Coronary artery (tissue), 2 donors: ENCODE measurements around the gene SMARCAL1.

ENCODE experiments used
- DNase-seq: peaks from one replicate; pipeline ENCODE4 v3.0.0-alpha.2; 2017; ENCODE audit warnings: low spot score
- H3K27ac ChIP-seq, 2 donors: fragments of 200-600 bp; sonication (generic); one replicate each; pipeline ENCODE4 v1.5.1; 2016 to 2019
- H3K4me3 ChIP-seq: fragments of 200-600 bp; sonication (generic); 2 replicates; pipeline ENCODE4 v1.5.1; 2016; ENCODE audit warnings: mild to moderate bottlenecking, moderate library complexity
- CTCF ChIP-seq: fragments of 200-600 bp; sonication (generic); IDR thresholded peaks from one replicate; pipeline ENCODE4 v1.5.1; 2019; ENCODE audit warnings: antibody characterized with exemption

Gene SMARCAL1

GRCh38 chr2:216426938-216427337, 14.7 kb downstream of the SMARCAL1 start:
- no peak for TF ChIP-seq CTCF
- no peak overlapping the region for H3K4me3 ChIP-seq
- DNase-seq = no peak
- H3K27ac ChIP-seq = no peak overlapping the region

GRCh38 chr2:216428618-216429350, 16.5 kb downstream of the SMARCAL1 start:
- TF ChIP-seq CTCF = no peak
- no peak overlapping the region for H3K27ac ChIP-seq
- DNase-seq = no peak
- H3K4me3 ChIP-seq = no peak overlapping the region

- H3K27ac ChIP-seq = no peak overlapping the region
Measured at GRCh38 chr2:216429428-216429827, 17.1 kb downstream of the SMARCAL1 start.

GRCh38 chr2:216430811-216431530, 18.7 kb downstream of the SMARCAL1 start:
- Histone ChIP-seq H3K4me3 (no peak overlapping the region), H3K27ac (no peak overlapping the region)
- no peak for TF ChIP-seq CTCF
- DNase-seq = no peak

More at GRCh38 chr2:216429428-216429827, 17.1 kb downstream of the SMARCAL1 start:
- TF ChIP-seq CTCF = no peak
- H3K4me3 ChIP-seq = no peak overlapping the region
- no peak for DNase-seq

- DNase-seq = no peak
- no peak for TF ChIP-seq CTCF
- Histone ChIP-seq H3K4me3 (no peak overlapping the region), H3K27ac (no peak overlapping the region)
Measured at GRCh38 chr2:216431531-216431856, 19.2 kb downstream of the SMARCAL1 start.

- Histone ChIP-seq H3K27ac (no peak overlapping the region), H3K4me3 (no peak overlapping the region)
- TF ChIP-seq CTCF = no peak
- DNase-seq = no peak
Measured at GRCh38 chr2:216436383-216436782, 24.1 kb downstream of the SMARCAL1 start.
